PFSK-1 (cell line): ENCODE measurements around the gene FAM9C.

ENCODE experiments used
- POLR2AphosphoS5 ChIP-seq: IDR thresholded peaks from 2 replicates; pipeline ENCODE4 v1.6.1; 2012; ENCODE audit warnings: low read depth, mild to moderate bottlenecking, control low read depth, low read length, moderate library complexity
- TAF1 ChIP-seq: IDR thresholded peaks from 2 replicates; pipeline ENCODE4 v1.6.1; 2012; ENCODE audit warnings: low read length, control low read depth, borderline replicate concordance; ENCODE audit not compliant: insufficient read depth
- TF ChIP-seq, protein P1 (sequence below), 2 experiments: IDR thresholded peaks; 2 replicates each; pipeline versions ENCODE4 v1.6.1 to v1.8.0; 2011 to 2012; ENCODE audit warnings: low read depth in 2 of 2, low read length in 2 of 2, control low read depth in 1 of 2, inconsistent platforms in 1 of 2, mild to moderate bottlenecking in 1 of 2, moderate library complexity in 1 of 2; ENCODE audit not compliant: insufficient read depth in 1 of 2

DNA sequence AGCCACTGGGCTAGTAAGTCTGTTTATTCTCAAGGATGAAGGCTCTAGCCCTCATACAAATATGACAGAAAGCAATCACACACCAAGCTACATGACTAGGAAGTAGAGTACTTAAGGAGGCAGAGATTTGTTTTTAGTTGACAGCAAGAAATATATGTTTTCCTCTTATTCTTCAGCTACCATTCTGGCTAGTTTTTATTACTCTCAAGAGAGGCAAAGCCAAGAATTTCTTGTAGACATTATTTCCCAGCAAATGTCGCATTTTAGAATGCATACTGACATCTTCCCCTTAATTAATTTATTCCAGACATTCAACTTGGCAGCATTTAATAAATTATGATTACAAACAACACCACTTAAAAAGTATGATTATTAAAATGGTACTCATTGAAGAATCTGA lies 23.4 kb upstream of the FAM9C start:
- TF ChIP-seq, protein P1, sequence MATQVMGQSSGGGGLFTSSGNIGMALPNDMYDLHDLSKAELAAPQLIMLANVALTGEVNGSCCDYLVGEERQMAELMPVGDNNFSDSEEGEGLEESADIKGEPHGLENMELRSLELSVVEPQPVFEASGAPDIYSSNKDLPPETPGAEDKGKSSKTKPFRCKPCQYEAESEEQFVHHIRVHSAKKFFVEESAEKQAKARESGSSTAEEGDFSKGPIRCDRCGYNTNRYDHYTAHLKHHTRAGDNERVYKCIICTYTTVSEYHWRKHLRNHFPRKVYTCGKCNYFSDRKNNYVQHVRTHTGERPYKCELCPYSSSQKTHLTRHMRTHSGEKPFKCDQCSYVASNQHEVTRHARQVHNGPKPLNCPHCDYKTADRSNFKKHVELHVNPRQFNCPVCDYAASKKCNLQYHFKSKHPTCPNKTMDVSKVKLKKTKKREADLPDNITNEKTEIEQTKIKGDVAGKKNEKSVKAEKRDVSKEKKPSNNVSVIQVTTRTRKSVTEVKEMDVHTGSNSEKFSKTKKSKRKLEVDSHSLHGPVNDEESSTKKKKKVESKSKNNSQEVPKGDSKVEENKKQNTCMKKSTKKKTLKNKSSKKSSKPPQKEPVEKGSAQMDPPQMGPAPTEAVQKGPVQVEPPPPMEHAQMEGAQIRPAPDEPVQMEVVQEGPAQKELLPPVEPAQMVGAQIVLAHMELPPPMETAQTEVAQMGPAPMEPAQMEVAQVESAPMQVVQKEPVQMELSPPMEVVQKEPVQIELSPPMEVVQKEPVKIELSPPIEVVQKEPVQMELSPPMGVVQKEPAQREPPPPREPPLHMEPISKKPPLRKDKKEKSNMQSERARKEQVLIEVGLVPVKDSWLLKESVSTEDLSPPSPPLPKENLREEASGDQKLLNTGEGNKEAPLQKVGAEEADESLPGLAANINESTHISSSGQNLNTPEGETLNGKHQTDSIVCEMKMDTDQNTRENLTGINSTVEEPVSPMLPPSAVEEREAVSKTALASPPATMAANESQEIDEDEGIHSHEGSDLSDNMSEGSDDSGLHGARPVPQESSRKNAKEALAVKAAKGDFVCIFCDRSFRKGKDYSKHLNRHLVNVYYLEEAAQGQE (IDR thresholded peaks at IDR 0.05; ENCODE audit: insufficient read depth in 1 of 2, low read depth in 2 of 2, low read length in 2 of 2), result no peak
- no peak for TF ChIP-seq POLR2AphosphoS5
- TF ChIP-seq TAF1, result no peak
